ENCODE data around the gene EIF2A.

GRCh38 chr3:150581174-150581573, 34.6 kb downstream of the EIF2A start:
- TF ChIP-seq CTCF (IDR thresholded peaks at IDR 0.05) (no peak), POLR2A (IDR thresholded peaks at IDR 0.05) (no peak)
